MCF 10A (cell line): Measurements from ENCODE around the gene PPM1A. TPM values are rescaled to one million over a fixed set of nuclear protein-coding genes. Genes with fewer than 3 reads are reported as not detected.

ENCODE experiments used
- BruUV-seq: library from RNA; stranded (reverse); fragments of 400-500 nt; replicated peaks from 2 replicates; lab custom pipeline; 2021; lab: Mats Ljungman, UMichigan
- CTCF ChIA-PET: fragments of 300-600 bp; sonication (Branson Sonifier 250); formaldehyde crosslinking; extraction: SDS; loops from one replicate; lab custom pipeline; 2021; ENCODE audit warnings: antibody characterized with exemption, inconsistent platforms; lab: Yijun Ruan, JAX
- POLR2A ChIA-PET: fragments of 300-600, 350-650 bp; sonication (Branson Sonifier 250); formaldehyde crosslinking; extraction: SDS; loops from one replicate; lab custom pipeline; 2020; ENCODE audit warnings: antibody characterized with exemption, inconsistent platforms; lab: Yijun Ruan, JAX
- DNase-seq: peaks from one replicate; pipeline ENCODE4 v3.0.0-alpha.2; 2018; ENCODE audit not compliant: unreplicated experiment
- H3K27ac Mint-ChIP-seq: one replicate; pipeline ENCODE4 v1.8.0; 2022; ENCODE audit warnings: mild to moderate bottlenecking, low read depth, mixed read lengths; ENCODE audit not compliant: unreplicated experiment
- H3K27me3 Mint-ChIP-seq: one replicate; pipeline ENCODE4 v1.8.0; 2022; ENCODE audit warnings: mixed read lengths; ENCODE audit not compliant: insufficient read depth, unreplicated experiment
- H3K36me3 Mint-ChIP-seq: one replicate; pipeline ENCODE4 v1.8.0; 2022; ENCODE audit warnings: mild to moderate bottlenecking, moderate library complexity, mixed read lengths; ENCODE audit not compliant: insufficient read depth, unreplicated experiment
- H3K4me1 Mint-ChIP-seq: one replicate; pipeline ENCODE4 v1.8.0; 2022; ENCODE audit warnings: mixed read lengths; ENCODE audit not compliant: insufficient read depth, unreplicated experiment
- H3K4me3 Mint-ChIP-seq: one replicate; pipeline ENCODE4 v1.8.0; 2022; ENCODE audit warnings: mild to moderate bottlenecking, moderate library complexity, mixed read lengths; ENCODE audit not compliant: unreplicated experiment
- H3K9me3 Mint-ChIP-seq: one replicate; pipeline ENCODE4 v1.8.0; 2022; ENCODE audit warnings: mixed read lengths; ENCODE audit not compliant: unreplicated experiment
- intact Hi-C: fragments of 100-400 bp; cut with micrococcal nuclease; formaldehyde crosslinking; loops from 2 replicates; pipeline ENCODE4 v1.14.1; 2022
- total RNA-seq: library from RNA; stranded (reverse); gene quantifications from 2 replicates; pipeline ENCODE4 v1.2.3, GENCODE V29; 2022
- TF ChIP-seq, protein P1 (sequence below): fragments of 200-600 bp; IDR thresholded peaks from one replicate; pipeline ENCODE4 v1.8.0; 2022; ENCODE audit warnings: antibody characterized with exemption, mild to moderate bottlenecking; ENCODE audit not compliant: unreplicated experiment

PPM1A gene
- total RNA-seq, 1 experiment from 2014 or later, result 50.4 TPM

DNA sequence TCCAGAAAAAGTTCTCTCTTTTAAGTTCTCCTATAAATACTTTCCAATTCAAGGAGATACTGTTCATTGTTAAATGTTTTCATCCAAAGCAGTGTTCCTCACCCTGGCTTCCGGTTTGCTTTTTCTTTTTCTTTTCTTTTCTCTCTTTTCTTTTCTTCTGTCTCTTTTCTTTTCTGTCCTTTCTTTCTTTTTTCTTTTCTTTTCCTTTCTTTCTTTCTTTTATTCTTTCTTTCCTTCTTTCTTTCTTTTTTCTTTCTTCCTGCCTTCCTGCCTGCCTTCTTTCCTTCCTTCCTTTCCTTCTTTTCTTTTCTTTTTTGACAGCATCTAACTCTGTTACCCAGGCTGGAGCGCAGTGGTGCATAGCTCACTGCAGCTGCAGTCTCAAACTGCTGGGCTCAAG, 75.8 kb downstream of the PPM1A start:
- Mint-ChIP-seq H3K4me1 (peaks cover 5% of the 10 kb centered on the region), H3K27me3 (peaks cover 17% of the 10 kb centered on the region), H3K27ac (no peak overlapping the region), H3K4me3 (no peak overlapping the region), H3K9me3 (no peaks in the 10 kb centered on the region), H3K36me3 (no peaks in the 10 kb centered on the region)
- CTCF ChIA-PET, result interaction anchor here (0.5 to 0.6 kb wide), 2 partner anchors 95 to 237 kb away, joined by 3 to 4 read pairs; no protein-coding TSS in a partner anchor
- POLR2A ChIA-PET, result interaction anchor here (1.4 kb wide), 1 partner anchor 14 kb away, joined by 4 read pairs; no protein-coding TSS in a partner anchor
- intact Hi-C loops, result no loop called here
- no peak for DNase-seq
- TF ChIP-seq, protein P1, sequence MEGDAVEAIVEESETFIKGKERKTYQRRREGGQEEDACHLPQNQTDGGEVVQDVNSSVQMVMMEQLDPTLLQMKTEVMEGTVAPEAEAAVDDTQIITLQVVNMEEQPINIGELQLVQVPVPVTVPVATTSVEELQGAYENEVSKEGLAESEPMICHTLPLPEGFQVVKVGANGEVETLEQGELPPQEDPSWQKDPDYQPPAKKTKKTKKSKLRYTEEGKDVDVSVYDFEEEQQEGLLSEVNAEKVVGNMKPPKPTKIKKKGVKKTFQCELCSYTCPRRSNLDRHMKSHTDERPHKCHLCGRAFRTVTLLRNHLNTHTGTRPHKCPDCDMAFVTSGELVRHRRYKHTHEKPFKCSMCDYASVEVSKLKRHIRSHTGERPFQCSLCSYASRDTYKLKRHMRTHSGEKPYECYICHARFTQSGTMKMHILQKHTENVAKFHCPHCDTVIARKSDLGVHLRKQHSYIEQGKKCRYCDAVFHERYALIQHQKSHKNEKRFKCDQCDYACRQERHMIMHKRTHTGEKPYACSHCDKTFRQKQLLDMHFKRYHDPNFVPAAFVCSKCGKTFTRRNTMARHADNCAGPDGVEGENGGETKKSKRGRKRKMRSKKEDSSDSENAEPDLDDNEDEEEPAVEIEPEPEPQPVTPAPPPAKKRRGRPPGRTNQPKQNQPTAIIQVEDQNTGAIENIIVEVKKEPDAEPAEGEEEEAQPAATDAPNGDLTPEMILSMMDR, result no peak
- no TSS peak for BruUV-seq

DNA sequence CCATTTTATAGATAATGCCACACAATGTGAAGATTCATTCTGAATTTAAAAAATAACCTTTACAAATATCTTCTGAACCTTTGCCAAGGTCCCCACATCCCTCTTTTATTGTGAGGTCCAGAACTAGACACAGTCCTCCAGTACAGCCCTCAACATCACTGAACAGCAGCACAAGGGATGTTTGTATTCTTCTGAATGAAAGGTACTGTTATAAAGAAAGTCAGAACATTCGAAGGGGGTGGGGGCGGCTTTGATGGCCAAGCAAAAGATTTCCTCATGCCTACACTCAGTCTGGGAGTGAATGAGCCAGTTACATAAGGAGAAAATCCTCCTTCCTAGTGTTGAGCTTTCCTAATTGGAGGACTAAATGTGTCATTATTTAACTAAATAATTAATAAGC, 77.3 kb downstream of the PPM1A start:
- Mint-ChIP-seq H3K9me3 (no peaks in the 10 kb centered on the region), H3K4me3 (no peak overlapping the region), H3K27me3 (peaks cover 17% of the 10 kb centered on the region), H3K4me1 (peaks cover 9% of the 10 kb centered on the region), H3K27ac (no peak overlapping the region), H3K36me3 (no peaks in the 10 kb centered on the region)
- DNase-seq, result no peak
- ChIA-PET POLR2A (interaction anchor here (0.6 to 1.4 kb wide), 2 partner anchors 10 to 215 kb away, joined by 3 read pairs; no protein-coding TSS in a partner anchor), CTCF (interaction anchor here (0.6 to 0.8 kb wide), 2 partner anchors 19 to 20 kb away, joined by 3 read pairs; no protein-coding TSS in a partner anchor)
- BruUV-seq, result no TSS peak
- intact Hi-C loops, result no loop called here
- TF ChIP-seq, protein P1, result no peak

DNA sequence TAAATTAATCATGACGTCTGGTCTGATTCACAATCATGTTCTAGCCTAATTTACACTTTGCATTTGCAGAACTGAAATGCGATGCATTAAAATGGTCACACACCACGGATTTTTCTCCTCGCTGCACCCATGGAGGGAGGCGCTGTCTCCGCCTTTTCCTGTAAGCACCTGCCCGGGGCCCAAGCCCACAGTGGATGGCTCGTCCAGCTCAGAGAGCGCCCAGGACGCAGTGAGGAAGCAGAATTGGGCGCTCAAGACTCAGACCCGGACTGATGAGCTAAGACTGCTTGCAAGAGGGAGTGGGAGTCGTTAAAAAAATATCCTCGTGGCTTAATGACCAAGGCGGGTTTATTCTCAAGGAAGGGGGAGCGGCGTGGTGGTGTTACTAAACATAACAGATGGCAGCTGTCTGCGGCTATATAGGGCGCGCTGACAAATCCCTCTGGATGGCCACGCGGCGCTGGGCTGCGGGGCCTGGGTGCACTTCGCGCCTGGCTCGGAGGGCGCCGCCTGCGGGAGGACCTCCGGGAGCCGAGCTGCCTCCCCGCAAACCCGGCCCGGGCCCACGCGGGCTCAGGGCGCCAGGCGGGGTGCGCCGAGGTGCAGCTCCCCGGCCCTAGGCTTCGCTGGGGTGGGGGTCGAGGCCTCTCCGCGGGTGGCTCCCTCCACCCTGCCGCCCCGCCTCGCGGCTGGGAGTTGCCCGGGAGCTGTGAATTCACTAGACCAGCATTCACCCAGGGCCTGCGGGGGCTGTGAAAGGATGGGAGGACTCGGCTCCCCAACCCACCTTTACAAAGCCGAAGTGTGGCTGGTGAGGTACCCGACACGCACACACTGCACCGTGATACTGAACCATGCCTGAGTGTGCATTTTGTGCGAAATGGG, 78.7 kb downstream of the PPM1A start:
- CTCF ChIA-PET, result interaction anchor here (0.7 to 1.5 kb wide), 4 partner anchors 11 to 231 kb away, joined by 3 read pairs; no protein-coding TSS in a partner anchor
- Mint-ChIP-seq H3K27ac (no peak overlapping the region), H3K4me3 (no peak overlapping the region)

More for the DNA sequence above, 78.7 kb downstream of the PPM1A start:
- DNase-seq, result no peak
- Mint-ChIP-seq H3K9me3 (no peaks in the 10 kb centered on the region), H3K27me3 (peaks cover 25% of the 10 kb centered on the region), H3K36me3 (no peaks in the 10 kb centered on the region), H3K4me1 (peaks cover 20% of the 10 kb centered on the region)
- BruUV-seq, result no TSS peak
- POLR2A ChIA-PET, result interaction anchor here (0.6 kb wide), 1 partner anchor 924 kb away, joined by 4 read pairs; no protein-coding TSS in a partner anchor
- intact Hi-C loops, result no loop called here
- TF ChIP-seq, protein P1, result no peak
